OCI-LY7 (cell line): ENCODE results near the gene AMBP.

Experiments
- EZH2phosphoT487 ChIP-seq: fragments of 200-600 bp; sonication (generic); IDR thresholded peaks from 2 replicates; pipeline ENCODE4 v1.6.1; 2018; ENCODE audit warnings: low read depth, borderline replicate concordance, mild to moderate bottlenecking, mixed run types, antibody characterized with exemption, low read length, moderate library complexity, mixed read lengths
- TF ChIP-seq, protein P1 (sequence below): fragments of 200-600 bp; sonication (generic); conservative IDR thresholded peaks from 2 replicates; pipeline ENCODE4 v1.5.1; 2014; ENCODE audit warnings: mild to moderate bottlenecking, antibody characterized with exemption, low read length, moderate library complexity, mixed read lengths

DNA sequence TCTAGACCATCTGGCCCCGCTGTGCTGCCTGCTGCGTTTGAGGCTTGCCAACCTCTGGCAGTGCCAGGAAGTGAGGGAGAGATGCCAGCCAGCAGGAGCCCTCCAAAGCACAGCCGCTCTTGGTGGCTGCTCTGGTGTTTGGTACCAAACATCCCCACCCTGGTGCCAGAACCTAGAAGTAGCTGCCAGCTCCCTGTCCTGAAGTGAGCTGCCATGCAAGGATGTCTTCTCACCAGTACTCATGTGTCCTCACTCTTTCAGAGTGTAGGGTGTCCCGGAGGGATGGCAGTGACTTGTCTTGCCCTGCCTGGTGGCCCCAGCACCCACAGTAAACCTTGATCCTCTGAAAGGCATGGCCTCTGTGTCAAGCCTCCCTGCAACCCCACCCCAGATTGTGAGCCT is 43.4 kb downstream of the AMBP start:
- TF ChIP-seq, protein P1, sequence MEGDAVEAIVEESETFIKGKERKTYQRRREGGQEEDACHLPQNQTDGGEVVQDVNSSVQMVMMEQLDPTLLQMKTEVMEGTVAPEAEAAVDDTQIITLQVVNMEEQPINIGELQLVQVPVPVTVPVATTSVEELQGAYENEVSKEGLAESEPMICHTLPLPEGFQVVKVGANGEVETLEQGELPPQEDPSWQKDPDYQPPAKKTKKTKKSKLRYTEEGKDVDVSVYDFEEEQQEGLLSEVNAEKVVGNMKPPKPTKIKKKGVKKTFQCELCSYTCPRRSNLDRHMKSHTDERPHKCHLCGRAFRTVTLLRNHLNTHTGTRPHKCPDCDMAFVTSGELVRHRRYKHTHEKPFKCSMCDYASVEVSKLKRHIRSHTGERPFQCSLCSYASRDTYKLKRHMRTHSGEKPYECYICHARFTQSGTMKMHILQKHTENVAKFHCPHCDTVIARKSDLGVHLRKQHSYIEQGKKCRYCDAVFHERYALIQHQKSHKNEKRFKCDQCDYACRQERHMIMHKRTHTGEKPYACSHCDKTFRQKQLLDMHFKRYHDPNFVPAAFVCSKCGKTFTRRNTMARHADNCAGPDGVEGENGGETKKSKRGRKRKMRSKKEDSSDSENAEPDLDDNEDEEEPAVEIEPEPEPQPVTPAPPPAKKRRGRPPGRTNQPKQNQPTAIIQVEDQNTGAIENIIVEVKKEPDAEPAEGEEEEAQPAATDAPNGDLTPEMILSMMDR = no peak
- TF ChIP-seq EZH2phosphoT487 = no peak
